Activated CD8-positive, alpha-beta T cell treated with anti-CD3 and anti-CD28 coated beads, Interleukin-2, amount 10 ng/mL, durations not matched to agents 7 days and 5 days (primary cell): ENCODE data around the gene BLACAT1. TPM values are rescaled to one million over a fixed set of nuclear protein-coding genes. Genes with fewer than 3 reads are reported as not detected.

ENCODE experiments used
- ATAC-seq: fragments of 150-1000 bp; cut with Tn5 transposase; one replicate; pipeline ENCODE4 v1.10.0; 2021; ENCODE audit warnings: moderate library complexity
- CTCF ChIA-PET: fragments of 350-600 bp; sonication (Branson Sonifier 250); formaldehyde crosslinking; loops from one replicate; lab custom pipeline; 2021; ENCODE audit warnings: antibody characterized with exemption; lab: Charles Lee
- POLR2A ChIA-PET: fragments of 350-600 bp; sonication (Branson Sonifier 250); formaldehyde crosslinking; loops from one replicate; lab custom pipeline; 2021; ENCODE audit warnings: antibody characterized with exemption; lab: Charles Lee
- DNase-seq: peaks from one replicate; pipeline ENCODE4 v3.0.0-alpha.2; 2020
- H3K27ac Mint-ChIP-seq: one replicate; pipeline ENCODE4 v1.8.0; 2021; ENCODE audit warnings: mild to moderate bottlenecking, mixed read lengths
- H3K27me3 Mint-ChIP-seq: one replicate; pipeline ENCODE4 v1.8.0; 2021; ENCODE audit warnings: low read depth, mixed read lengths
- H3K36me3 Mint-ChIP-seq: one replicate; pipeline ENCODE4 v1.8.0; 2021; ENCODE audit warnings: low read depth, mixed read lengths
- H3K4me1 Mint-ChIP-seq: one replicate; pipeline ENCODE4 v1.8.0; 2021; ENCODE audit warnings: low read depth, mixed read lengths
- H3K4me3 Mint-ChIP-seq: one replicate; pipeline ENCODE4 v1.8.0; 2021; ENCODE audit warnings: mild to moderate bottlenecking, mixed read lengths
- H3K9me3 Mint-ChIP-seq: one replicate; pipeline ENCODE4 v1.8.0; 2022; ENCODE audit warnings: mixed read lengths; ENCODE audit not compliant: insufficient read depth
- total RNA-seq, 2 experiments: library from RNA; stranded (reverse); gene quantifications; one replicate each; pipeline ENCODE4 v1.2.3, GENCODE V29; 2021

Gene BLACAT1
- total RNA-seq, 2 experiments from 2014 or later: 0.16 TPM

DNA sequence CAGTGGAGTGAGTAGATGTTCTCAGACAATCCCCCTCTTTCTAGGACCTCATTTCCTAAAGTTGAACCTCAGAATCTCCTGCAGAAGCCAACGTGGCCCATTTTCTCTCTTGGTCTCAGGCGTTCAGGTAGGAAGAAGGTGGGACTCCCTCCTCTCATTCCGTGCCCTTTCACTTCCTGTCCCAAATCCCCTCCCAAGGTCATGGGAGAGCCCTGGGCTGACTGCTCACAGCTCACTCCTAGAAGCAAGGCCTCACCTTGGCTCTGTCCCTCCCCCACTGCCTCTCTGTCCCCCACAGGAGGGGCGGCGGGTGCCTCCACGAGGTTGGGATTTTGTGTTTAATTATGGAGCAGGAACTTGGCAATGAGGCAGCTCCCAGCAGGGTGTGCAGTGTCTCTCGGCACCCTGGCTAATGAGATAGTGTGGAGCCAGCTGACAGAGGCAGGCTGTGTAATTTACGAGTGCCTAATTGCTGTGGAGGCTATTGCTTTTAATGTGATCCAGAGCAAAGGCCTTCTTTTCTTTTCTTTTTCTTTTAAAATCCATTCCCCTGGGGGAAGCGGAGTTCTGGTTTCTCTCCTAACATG, 39.5 kb upstream of the BLACAT1 start:
- DNase-seq (no peak), ATAC-seq (no peak)
- peaks cover 8% of the 10 kb centered on the region for H3K4me1 Mint-ChIP-seq
- H3K9me3 Mint-ChIP-seq: no peaks in the 10 kb centered on the region
- CTCF ChIA-PET: interaction anchor here (1.2 to 3.5 kb wide), 3 partner anchors 10 to 28 kb away, joined by 3 to 26 read pairs (median 12); no protein-coding TSS in a partner anchor
- H3K27me3 Mint-ChIP-seq: peaks cover 18% of the 10 kb centered on the region
- H3K36me3 Mint-ChIP-seq: no peaks in the 10 kb centered on the region
- no peak overlapping the region for H3K4me3 Mint-ChIP-seq
- H3K27ac Mint-ChIP-seq: no peak overlapping the region
- POLR2A ChIA-PET: no interaction called here

- DNase-seq (no peak), ATAC-seq (no peak)
- H3K36me3 Mint-ChIP-seq: no peaks in the 10 kb centered on the region
- no peak overlapping the region for H3K27ac Mint-ChIP-seq
- no peak overlapping the region for H3K4me3 Mint-ChIP-seq
- no peaks in the 10 kb centered on the region for H3K9me3 Mint-ChIP-seq
- peaks cover 23% of the 10 kb centered on the region for H3K27me3 Mint-ChIP-seq
- POLR2A ChIA-PET: interaction anchor here (1.4 kb wide), 1 partner anchor 9 kb away, joined by 3 read pairs; no protein-coding TSS in a partner anchor
- CTCF ChIA-PET: interaction anchor here (0.6 to 16.8 kb wide), 6 partner anchors 9 to 488 kb away, joined by 3 to 274 read pairs (median 4); no protein-coding TSS in a partner anchor
- peaks cover 13% of the 10 kb centered on the region for H3K4me1 Mint-ChIP-seq
Measured at GRCh38 chr1:205494115-205494514, 38.3 kb upstream of the BLACAT1 start.

GRCh38 chr1:205493241-205494085, 37.6 kb upstream of the BLACAT1 start:
- CTCF ChIA-PET: interaction anchor here (0.7 to 16.8 kb wide), 10 partner anchors 8 to 489 kb away, joined by 3 to 274 read pairs (median 3); no protein-coding TSS in a partner anchor
- peaks cover 13% of the 10 kb centered on the region for H3K4me1 Mint-ChIP-seq
- H3K9me3 Mint-ChIP-seq: no peaks in the 10 kb centered on the region
- POLR2A ChIA-PET: interaction anchor here (1.4 kb wide), 1 partner anchor 9 kb away, joined by 3 read pairs; no protein-coding TSS in a partner anchor
- H3K27me3 Mint-ChIP-seq: peaks cover 27% of the 10 kb centered on the region
- H3K27ac Mint-ChIP-seq: no peak overlapping the region
- ATAC-seq (peak; percentile 37), DNase-seq (no peak)
- H3K4me3 Mint-ChIP-seq: no peak overlapping the region
- H3K36me3 Mint-ChIP-seq: no peaks in the 10 kb centered on the region

DNA sequence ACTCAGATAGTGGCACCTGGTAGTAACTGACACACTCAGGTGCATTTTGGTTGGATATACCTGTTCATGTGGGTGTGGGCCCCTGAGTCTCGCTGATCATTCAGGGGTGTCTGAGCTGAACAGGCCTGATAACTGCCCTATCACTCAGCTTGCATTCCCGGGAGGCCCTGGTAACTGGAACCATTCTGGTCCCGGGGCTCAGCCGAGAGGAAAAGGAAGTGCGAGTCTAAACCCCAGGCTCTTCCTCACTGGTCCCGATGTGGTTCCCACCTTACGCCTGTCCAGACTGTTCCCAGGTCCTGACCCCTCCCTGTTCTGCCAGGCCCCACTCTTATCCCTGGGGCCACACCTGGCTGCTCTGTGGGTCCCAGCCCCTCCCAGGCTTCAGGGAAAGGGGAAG, 36.9 kb upstream of the BLACAT1 start:
- DNase-seq (no peak), ATAC-seq (no peak)
- Mint-ChIP-seq H3K27me3 (peaks cover 27% of the 10 kb centered on the region), H3K36me3 (no peaks in the 10 kb centered on the region), H3K4me1 (peaks cover 13% of the 10 kb centered on the region), H3K27ac (no peak overlapping the region), H3K9me3 (no peaks in the 10 kb centered on the region), H3K4me3 (no peak overlapping the region)
- CTCF ChIA-PET: interaction anchor here (0.8 to 16.8 kb wide), 10 partner anchors 7 to 431 kb away, joined by 3 to 274 read pairs (median 4); no protein-coding TSS in a partner anchor
- POLR2A ChIA-PET: interaction anchor here (1.4 kb wide), 1 partner anchor 10 kb away, joined by 3 read pairs; no protein-coding TSS in a partner anchor

GRCh38 chr1:205492201-205492667, 36.4 kb upstream of the BLACAT1 start:
- no peaks in the 10 kb centered on the region for H3K36me3 Mint-ChIP-seq
- ChIA-PET POLR2A (no interaction called here), CTCF (interaction anchor here (0.8 to 16.8 kb wide), 6 partner anchors 9 to 216 kb away, joined by 3 to 274 read pairs (median 4); no protein-coding TSS in a partner anchor)
- no peak for DNase-seq
- H3K27ac Mint-ChIP-seq: no peak overlapping the region
- H3K27me3 Mint-ChIP-seq: peaks cover 24% of the 10 kb centered on the region
- no peaks in the 10 kb centered on the region for H3K9me3 Mint-ChIP-seq
- H3K4me1 Mint-ChIP-seq: peaks cover 13% of the 10 kb centered on the region
- ATAC-seq: no peak
- no peak overlapping the region for H3K4me3 Mint-ChIP-seq

GRCh38 chr1:205491794-205492193, 35.9 kb upstream of the BLACAT1 start:
- Mint-ChIP-seq H3K4me3 (no peak overlapping the region), H3K4me1 (peaks cover 13% of the 10 kb centered on the region), H3K27me3 (peaks cover 24% of the 10 kb centered on the region), H3K9me3 (no peaks in the 10 kb centered on the region), H3K36me3 (no peaks in the 10 kb centered on the region), H3K27ac (no peak overlapping the region)
- ATAC-seq: no peak
- ChIA-PET CTCF (interaction anchor here (0.8 to 16.8 kb wide), 4 partner anchors 9 to 100 kb away, joined by 3 to 274 read pairs (median 6); no protein-coding TSS in a partner anchor), POLR2A (no interaction called here)
- no peak for DNase-seq

DNA sequence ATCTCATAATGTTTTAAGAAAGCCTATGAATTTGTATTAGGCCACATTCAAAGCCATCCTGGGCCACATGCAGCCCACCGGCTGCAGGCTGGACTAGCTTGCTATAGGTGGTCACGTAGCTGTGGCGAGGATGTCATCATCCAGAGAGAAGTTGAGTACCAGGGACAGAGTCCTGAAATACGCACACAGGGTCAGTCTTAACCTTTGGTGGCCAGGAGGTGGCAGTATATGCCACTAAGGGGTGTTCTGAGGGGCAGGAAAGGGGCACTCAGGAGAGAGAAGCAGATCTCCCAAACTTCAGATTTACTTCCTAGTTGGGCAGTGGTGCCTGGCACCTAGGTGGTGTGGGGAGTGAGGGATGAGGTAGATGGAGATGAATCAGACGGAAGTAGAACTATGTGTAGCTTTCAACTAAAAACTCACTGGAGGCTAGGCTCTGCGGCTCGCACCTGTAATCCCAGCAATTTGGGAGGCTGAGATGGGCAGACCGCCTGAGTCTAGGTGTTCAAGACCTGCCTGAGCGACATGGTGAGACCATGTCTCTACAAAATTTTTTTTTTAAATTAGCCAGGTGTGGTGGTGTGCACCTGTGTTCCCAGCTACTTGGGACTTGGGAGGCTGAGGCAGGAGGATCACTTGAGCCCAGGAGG, 32.4 kb upstream of the BLACAT1 start:
- Mint-ChIP-seq H3K27ac (no peak overlapping the region), H3K4me3 (no peak overlapping the region), H3K27me3 (peaks cover 31% of the 10 kb centered on the region), H3K4me1 (peaks cover 14% of the 10 kb centered on the region), H3K36me3 (no peaks in the 10 kb centered on the region), H3K9me3 (no peaks in the 10 kb centered on the region)
- ATAC-seq: peak; percentile 76
- CTCF ChIA-PET: interaction anchor here (0.7 to 16.8 kb wide), 33 partner anchors 9 to 1175 kb away, joined by 3 to 274 read pairs (median 5); partner anchors contain the start of gene KLHDC8A
- DNase-seq: peak; percentile 68
- POLR2A ChIA-PET: no interaction called here

DNA sequence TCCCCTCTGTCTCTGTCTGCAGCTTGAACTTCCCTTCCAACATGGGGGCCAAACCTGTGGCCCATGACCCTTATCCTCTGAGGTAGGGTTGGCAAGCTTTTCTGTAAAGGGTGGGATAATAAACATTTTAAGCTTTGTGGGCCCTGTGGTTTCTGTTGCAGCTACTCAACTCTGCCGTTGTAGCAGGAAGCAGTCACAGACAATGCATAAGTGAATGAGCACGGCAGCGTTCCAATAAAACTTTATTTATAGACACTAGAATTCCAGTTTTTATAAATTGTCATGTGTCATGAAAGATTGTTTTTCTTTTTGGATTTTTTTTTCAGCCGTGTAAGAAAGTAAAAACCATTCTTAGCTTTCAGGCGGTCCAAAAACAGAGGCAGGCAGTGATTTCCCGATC, 30.4 kb upstream of the BLACAT1 start:
- DNase-seq (no peak), ATAC-seq (no peak)
- Mint-ChIP-seq H3K27me3 (peaks cover 35% of the 10 kb centered on the region), H3K4me3 (no peak overlapping the region), H3K36me3 (no peaks in the 10 kb centered on the region), H3K9me3 (no peaks in the 10 kb centered on the region), H3K4me1 (peaks cover 24% of the 10 kb centered on the region), H3K27ac (no peak overlapping the region)
- ChIA-PET CTCF (interaction anchor here (0.7 to 16.8 kb wide), 30 partner anchors 8 to 364 kb away, joined by 3 to 274 read pairs (median 10); partner anchors contain the start of genes BLACAT1, ELK4, KLHDC8A and LEMD1), POLR2A (no interaction called here)

GRCh38 chr1:205484985-205485967, 29.4 kb upstream of the BLACAT1 start:
- peak; percentile 77 for DNase-seq
- H3K36me3 Mint-ChIP-seq: no peaks in the 10 kb centered on the region
- no peaks in the 10 kb centered on the region for H3K9me3 Mint-ChIP-seq
- no peak overlapping the region for H3K27ac Mint-ChIP-seq
- no peak overlapping the region for H3K4me3 Mint-ChIP-seq
- ChIA-PET POLR2A (no interaction called here), CTCF (interaction anchor here (0.6 to 16.8 kb wide), 76 partner anchors 7 to 456 kb away, joined by 3 to 274 read pairs (median 6); partner anchors contain the start of genes BLACAT1, CDK18, ELK4 and KLHDC8A)
- peaks cover 37% of the 10 kb centered on the region for H3K27me3 Mint-ChIP-seq
- peaks cover 32% of the 10 kb centered on the region for H3K4me1 Mint-ChIP-seq
- ATAC-seq: peak; percentile 73

DNA sequence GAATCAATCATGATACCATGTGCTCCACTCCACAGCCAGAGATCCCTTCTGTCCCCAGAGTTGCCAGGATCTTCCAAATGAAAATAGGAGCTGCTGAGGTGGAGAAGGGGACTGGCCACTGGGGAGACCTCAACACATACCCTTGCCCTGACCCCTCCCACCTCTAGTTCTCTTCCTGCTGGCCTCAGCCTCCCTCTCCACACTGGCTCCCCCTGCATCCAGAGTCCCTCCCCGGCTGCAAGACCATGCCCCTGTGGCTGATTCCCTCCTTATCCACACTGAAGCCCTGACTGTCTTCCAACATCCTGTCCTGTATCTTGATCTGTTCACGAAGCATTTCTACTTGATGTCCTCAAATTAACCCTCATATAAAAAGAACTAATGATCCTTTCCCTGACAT, 27.5 kb upstream of the BLACAT1 start:
- ChIA-PET POLR2A (no interaction called here), CTCF (interaction anchor here (1.1 to 16.8 kb wide), 8 partner anchors 9 to 129 kb away, joined by 3 to 274 read pairs (median 48); partner anchors contain the start of gene KLHDC8A)
- Mint-ChIP-seq H3K27ac (no peak overlapping the region), H3K4me1 (peaks cover 36% of the 10 kb centered on the region), H3K9me3 (no peaks in the 10 kb centered on the region), H3K36me3 (no peaks in the 10 kb centered on the region), H3K27me3 (peaks cover 28% of the 10 kb centered on the region), H3K4me3 (no peak overlapping the region)
- no peak for ATAC-seq
- DNase-seq: no peak
